Keratinocyte (primary cell): Measurements from ENCODE around the gene DLGAP1.

ENCODE experiments used
- CTCF ChIP-seq, 3 experiments: IDR thresholded peaks in 1 of 3; conservative IDR thresholded peaks in 1 of 3; optimal IDR thresholded peaks in 1 of 3; 2 replicates in 2 of 3; 3 replicates in 1 of 3; pipeline versions ENCODE3 to v1.5.1; 2011; ENCODE audit warnings: low read length in 3 of 3, mild to moderate bottlenecking in 3 of 3, moderate library complexity in 2 of 3, control low read depth in 1 of 3, inconsistent platforms in 1 of 3; ENCODE audit not compliant: insufficient read depth in 2 of 3; ENCODE audit errors: extremely low read depth in 1 of 3
- EZH2 ChIP-seq: IDR thresholded peaks from one replicate; pipeline ENCODE4 v1.6.1; 2012; ENCODE audit warnings: inconsistent platforms, mild to moderate bottlenecking, low read length, moderate library complexity

DNA sequence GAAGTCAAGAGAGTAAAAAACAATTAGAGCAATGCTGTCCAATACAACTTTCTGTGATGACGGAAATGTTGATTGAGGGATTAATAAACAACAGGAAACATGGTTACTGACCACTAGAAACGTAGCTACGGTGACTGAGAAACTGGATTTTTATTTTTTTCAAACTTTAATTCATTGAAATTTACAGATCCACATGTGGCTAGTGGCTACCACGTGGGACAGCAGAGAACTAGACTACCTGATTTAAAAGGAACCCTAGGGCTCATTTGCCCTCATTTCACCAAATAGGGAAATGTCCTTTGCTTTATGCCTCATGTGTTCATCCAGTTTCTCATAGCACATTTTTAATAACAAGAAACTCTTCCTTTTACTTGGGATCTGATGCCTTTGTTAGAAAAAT, 592.1 kb downstream of the DLGAP1 start:
- no peak for TF ChIP-seq CTCF (optimal IDR thresholded peaks at IDR 0.05 in 1 of 3, IDR thresholded peaks at IDR 0.05 in 1 of 3, conservative IDR thresholded peaks at IDR 0.05 in 1 of 3; ENCODE audit: extremely low read depth in 1 of 3, insufficient read depth in 2 of 3, low read length in 3 of 3)
- TF ChIP-seq EZH2, result no peak
